ENCODE data around the gene PALM. TPM values are rescaled to one million over a fixed set of nuclear protein-coding genes. Genes with fewer than 3 reads are reported as not detected.
"Not testable (repeated sequence)": the region's sequence is repeated elsewhere in the genome, so short reads cannot be mapped to it uniquely, and the experiment has no call there.

The PALM gene
- total and polyA plus RNA-seq, 2 donors = 23.6 to 69.3 TPM

GRCh38 chr19:723714-724113, 15.0 kb downstream of the PALM start:
- no peak overlapping the region for H3K27ac ChIP-seq (ENCODE audit: low read depth)
- no peak for DNase-seq (ENCODE audit: extremely low spot score)
- H3K36me3 ChIP-seq (ENCODE audit: insufficient read depth) = no peaks in the 10 kb centered on the region
- no peaks in the 10 kb centered on the region for H3K4me1 ChIP-seq (ENCODE audit: insufficient read depth)
- no peak overlapping the region for H3K4me3 ChIP-seq (ENCODE audit: low read depth, low read length)
- 92% methylated on average over 18 of the region's 18 CpGs for WGBS

- Histone ChIP-seq H3K36me3 (ENCODE audit: insufficient read depth) (no peaks in the 10 kb centered on the region), H3K4me3 (ENCODE audit: low read depth, low read length) (no peak overlapping the region), H3K4me1 (ENCODE audit: insufficient read depth) (no peaks in the 10 kb centered on the region), H3K27ac (ENCODE audit: low read depth) (no peak overlapping the region)
- DNase-seq (ENCODE audit: extremely low spot score) = no peak
- WGBS = 91% methylated on average over 13 of the region's 13 CpGs
Observed at GRCh38 chr19:725461-726089, 16.8 kb downstream of the PALM start.

- Histone ChIP-seq H3K4me3 (ENCODE audit: low read depth, low read length) (no peak overlapping the region), H3K4me1 (ENCODE audit: insufficient read depth) (no peaks in the 10 kb centered on the region), H3K36me3 (ENCODE audit: insufficient read depth) (no peaks in the 10 kb centered on the region), H3K27ac (ENCODE audit: low read depth) (peak overlapping the region; percentile 23)
- no peak for DNase-seq (ENCODE audit: extremely low spot score)
- 82% methylated on average over 43 of the region's 43 CpGs for WGBS
Observed at GRCh38 chr19:726993-727956, 18.5 kb downstream of the PALM start.

- WGBS = 65% methylated on average over 26 of the region's 26 CpGs
- Histone ChIP-seq H3K4me3 (ENCODE audit: low read depth, low read length) (no peak overlapping the region), H3K27ac (ENCODE audit: low read depth) (no peak overlapping the region), H3K4me1 (ENCODE audit: insufficient read depth) (no peaks in the 10 kb centered on the region), H3K36me3 (ENCODE audit: insufficient read depth) (no peaks in the 10 kb centered on the region)
- DNase-seq (ENCODE audit: extremely low spot score) = no peak
Observed at GRCh38 chr19:728011-728410, 19.3 kb downstream of the PALM start.

- H3K4me3 ChIP-seq (ENCODE audit: low read depth, low read length); H3K4me1 ChIP-seq (ENCODE audit: insufficient read depth); H3K27ac ChIP-seq (ENCODE audit: low read depth); DNase-seq (ENCODE audit: extremely low spot score); H3K36me3 ChIP-seq (ENCODE audit: insufficient read depth): not testable (repeated sequence)
- WGBS = 93% methylated on average over 15 of the region's 15 CpGs
Observed at GRCh38 chr19:729564-729963, 20.8 kb downstream of the PALM start.

- no peak overlapping the region for H3K4me3 ChIP-seq (ENCODE audit: low read depth, low read length)
- no peak for DNase-seq (ENCODE audit: extremely low spot score)
- no peaks in the 10 kb centered on the region for H3K36me3 ChIP-seq (ENCODE audit: insufficient read depth)
- 80% methylated on average over 14 of the region's 14 CpGs for WGBS
- no peak overlapping the region for H3K27ac ChIP-seq (ENCODE audit: low read depth)
- H3K4me1 ChIP-seq (ENCODE audit: insufficient read depth) = no peaks in the 10 kb centered on the region
Observed at GRCh38 chr19:729965-730668, 21.4 kb downstream of the PALM start.

- 94% methylated on average over 16 of the region's 16 CpGs for WGBS
- no peak overlapping the region for H3K4me3 ChIP-seq (ENCODE audit: low read depth, low read length)
- H3K4me1 ChIP-seq (ENCODE audit: insufficient read depth) = no peaks in the 10 kb centered on the region
- H3K27ac ChIP-seq (ENCODE audit: low read depth) = no peak overlapping the region
- DNase-seq (ENCODE audit: extremely low spot score) = no peak
- no peaks in the 10 kb centered on the region for H3K36me3 ChIP-seq (ENCODE audit: insufficient read depth)
Observed at GRCh38 chr19:731000-731399, 22.3 kb downstream of the PALM start.

GRCh38 chr19:732148-733069, 23.7 kb downstream of the PALM start:
- Histone ChIP-seq H3K4me1 (ENCODE audit: insufficient read depth) (no peaks in the 10 kb centered on the region), H3K27ac (ENCODE audit: low read depth) (no peak overlapping the region), H3K36me3 (ENCODE audit: insufficient read depth) (no peaks in the 10 kb centered on the region), H3K4me3 (ENCODE audit: low read depth, low read length) (no peak overlapping the region)
- 77% methylated on average over 24 of the region's 24 CpGs for WGBS
- no peak for DNase-seq (ENCODE audit: extremely low spot score)

- DNase-seq (ENCODE audit: extremely low spot score) = no peak
- WGBS = 89% methylated on average over 13 of the region's 13 CpGs
- Histone ChIP-seq H3K4me3 (ENCODE audit: low read depth, low read length) (no peak overlapping the region), H3K27ac (ENCODE audit: low read depth) (no peak overlapping the region), H3K36me3 (ENCODE audit: insufficient read depth) (no peaks in the 10 kb centered on the region), H3K4me1 (ENCODE audit: insufficient read depth) (no peaks in the 10 kb centered on the region)
Observed at GRCh38 chr19:734716-735115, 26.0 kb downstream of the PALM start.

GRCh38 chr19:736125-736524, 27.4 kb downstream of the PALM start:
- H3K4me3 ChIP-seq (ENCODE audit: low read depth, low read length) = no peak overlapping the region
- H3K27ac ChIP-seq (ENCODE audit: low read depth) = no peak overlapping the region
- no peak for DNase-seq (ENCODE audit: extremely low spot score)
- WGBS = 88% methylated on average over 32 of the region's 32 CpGs
- no peaks in the 10 kb centered on the region for H3K36me3 ChIP-seq (ENCODE audit: insufficient read depth)
- no peaks in the 10 kb centered on the region for H3K4me1 ChIP-seq (ENCODE audit: insufficient read depth)

- DNase-seq (ENCODE audit: extremely low spot score) = no peak
- no peak overlapping the region for H3K27ac ChIP-seq (ENCODE audit: low read depth)
- no peaks in the 10 kb centered on the region for H3K4me1 ChIP-seq (ENCODE audit: insufficient read depth)
- 42% methylated on average over 22 of the region's 22 CpGs for WGBS
- no peaks in the 10 kb centered on the region for H3K36me3 ChIP-seq (ENCODE audit: insufficient read depth)
- H3K4me3 ChIP-seq (ENCODE audit: low read depth, low read length) = no peak overlapping the region
Observed at GRCh38 chr19:737591-738093, 28.9 kb downstream of the PALM start.

GRCh38 chr19:738509-739128, 29.9 kb downstream of the PALM start:
- H3K27ac ChIP-seq (ENCODE audit: low read depth) = no peak overlapping the region
- 92% methylated on average over 23 of the region's 23 CpGs for WGBS
- no peaks in the 10 kb centered on the region for H3K4me1 ChIP-seq (ENCODE audit: insufficient read depth)
- DNase-seq (ENCODE audit: extremely low spot score) = no peak
- H3K4me3 ChIP-seq (ENCODE audit: low read depth, low read length) = no peak overlapping the region
- no peaks in the 10 kb centered on the region for H3K36me3 ChIP-seq (ENCODE audit: insufficient read depth)

Measured in urinary bladder (tissue), 4 donors.